ENCODE data around the gene TAS2R41.

Gene TAS2R41

GRCh38 chr7:143456992-143457793, 20.5 kb upstream of the TAS2R41 start:
- DNase-seq, result no peak
- H3K27ac ChIP-seq, result no peak overlapping the region
- H3K9me3 ChIP-seq (ENCODE audit: severe bottlenecking), result no peaks in the 10 kb centered on the region
- no peaks in the 10 kb centered on the region for H3K36me3 ChIP-seq
- no peaks in the 10 kb centered on the region for H3K27me3 ChIP-seq (ENCODE audit: insufficient read depth, low read depth, severe bottlenecking)
- no peak for TF ChIP-seq CTCF (IDR thresholded peaks at IDR 0.05; ENCODE audit: low read depth, low read length)
- no peak overlapping the region for H3K4me3 ChIP-seq (ENCODE audit: low read depth, low read length)

- DNase-seq, result no peak
- TF ChIP-seq CTCF (IDR thresholded peaks at IDR 0.05; ENCODE audit: low read depth, low read length), result no peak
- Histone ChIP-seq H3K27ac (no peak overlapping the region), H3K27me3 (ENCODE audit: insufficient read depth, low read depth, severe bottlenecking) (no peaks in the 10 kb centered on the region), H3K4me3 (ENCODE audit: low read depth, low read length) (no peak overlapping the region), H3K9me3 (ENCODE audit: severe bottlenecking) (no peaks in the 10 kb centered on the region), H3K36me3 (no peaks in the 10 kb centered on the region)
Measured at GRCh38 chr7:143458263-143458662, 19.4 kb upstream of the TAS2R41 start.

- no peak overlapping the region for H3K27ac ChIP-seq
- H3K4me3 ChIP-seq (ENCODE audit: low read depth, low read length), result no peak overlapping the region
- H3K27me3 ChIP-seq (ENCODE audit: insufficient read depth, low read depth, severe bottlenecking), result no peaks in the 10 kb centered on the region
- no peaks in the 10 kb centered on the region for H3K36me3 ChIP-seq
- no peak for TF ChIP-seq CTCF (IDR thresholded peaks at IDR 0.05; ENCODE audit: low read depth, low read length)
- no peak for DNase-seq
- no peaks in the 10 kb centered on the region for H3K9me3 ChIP-seq (ENCODE audit: severe bottlenecking)
Measured at GRCh38 chr7:143458681-143459080, 19.0 kb upstream of the TAS2R41 start.

GRCh38 chr7:143459359-143459758, 18.3 kb upstream of the TAS2R41 start:
- TF ChIP-seq CTCF (IDR thresholded peaks at IDR 0.05; ENCODE audit: low read depth, low read length), result no peak
- Histone ChIP-seq H3K36me3 (no peaks in the 10 kb centered on the region), H3K27me3 (ENCODE audit: insufficient read depth, low read depth, severe bottlenecking) (no peaks in the 10 kb centered on the region), H3K4me3 (ENCODE audit: low read depth, low read length) (no peak overlapping the region), H3K27ac (no peak overlapping the region), H3K9me3 (ENCODE audit: severe bottlenecking) (no peaks in the 10 kb centered on the region)
- no peak for DNase-seq

- DNase-seq, result no peak
- Histone ChIP-seq H3K36me3 (no peaks in the 10 kb centered on the region), H3K27ac (no peak overlapping the region), H3K9me3 (ENCODE audit: severe bottlenecking) (no peaks in the 10 kb centered on the region), H3K4me3 (ENCODE audit: low read depth, low read length) (no peak overlapping the region), H3K27me3 (ENCODE audit: insufficient read depth, low read depth, severe bottlenecking) (no peaks in the 10 kb centered on the region)
- TF ChIP-seq CTCF (IDR thresholded peaks at IDR 0.05; ENCODE audit: low read depth, low read length), result no peak
Measured at GRCh38 chr7:143460271-143460979, 17.2 kb upstream of the TAS2R41 start.

Measured in WERI-Rb-1 (cell line).